GM12891 (cell line): ENCODE results near the gene YBX2.

Experiments used
- DNase-seq: peaks from one replicate; pipeline ENCODE4 v3.0.0; 2011; ENCODE audit warnings: low spot score; ENCODE audit not compliant: insufficient read length
- FAIRE-seq: peaks from 2 replicates; lab custom pipeline; 2011; peaks lifted over from hg19 to GRCh38; lab: Jason Lieb, UNC
- PAX5 ChIP-seq: IDR thresholded peaks from 2 replicates; pipeline ENCODE4 v1.6.1; 2011; ENCODE audit warnings: low read length, moderate library complexity, mild to moderate bottlenecking; ENCODE audit not compliant: insufficient read depth, severe bottlenecking
- POLR2A ChIP-seq: IDR thresholded peaks from 2 replicates; pipeline ENCODE4 v1.6.1; 2011; ENCODE audit warnings: low read depth, low read length, control low read depth
- POLR2AphosphoS5 ChIP-seq: IDR thresholded peaks from 2 replicates; pipeline ENCODE4 v1.6.1; 2011; ENCODE audit warnings: low read depth, low read length, control low read depth
- POU2F2 ChIP-seq: IDR thresholded peaks from 2 replicates; pipeline ENCODE4 v1.6.1; 2011; ENCODE audit warnings: low read depth, mild to moderate bottlenecking, control low read depth, low read length, moderate library complexity
- SPI1 ChIP-seq: IDR thresholded peaks from 2 replicates; pipeline ENCODE4 v1.6.1; 2011; ENCODE audit warnings: low read depth, low read length, control low read depth
- TAF1 ChIP-seq: IDR thresholded peaks from 2 replicates; pipeline ENCODE4 v1.6.1; 2011; ENCODE audit warnings: low read depth, low read length, control low read depth

The YBX2 gene

GRCh38 chr17:7306911-7307685 lies 12.7 kb upstream of the YBX2 start, which contains the start of gene EIF5A:
EIF5A (plus strand) TSS chr17:7307628; CDS start chr17:7309636, 2,008 bp downstream.
- FAIRE-seq (peak; percentile 100), DNase-seq (peak; percentile 90)
- TF ChIP-seq TAF1: peak; percentile 87
- TF ChIP-seq SPI1: peak; percentile 87
- TF ChIP-seq POLR2AphosphoS5: peak; percentile 82
- TF ChIP-seq POU2F2: peak; percentile 9; the same call in 1 of the 2 replicates
- peak; percentile 82 for TF ChIP-seq POLR2A
- TF ChIP-seq PAX5: no peak

DNA sequence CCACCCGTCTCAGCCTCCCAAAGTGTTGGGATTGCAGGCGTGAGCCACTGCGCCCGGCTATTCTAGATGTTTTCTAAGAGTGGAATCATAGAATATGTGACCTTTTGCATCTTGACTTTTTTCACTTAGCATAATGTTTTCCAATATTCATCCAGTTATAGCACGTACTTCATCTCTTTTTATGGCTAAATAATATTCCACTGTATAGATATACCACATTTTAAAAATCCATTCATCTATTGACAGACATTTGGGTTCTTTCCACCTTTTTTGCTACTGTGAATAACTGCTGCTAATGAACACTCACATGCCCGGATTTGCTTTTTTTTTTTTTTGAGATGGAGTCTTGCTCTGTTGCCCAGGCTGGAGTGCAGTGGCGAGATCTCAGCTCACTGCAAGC lies 9.7 kb upstream of the YBX2 start:
- DNase-seq (no peak), FAIRE-seq (no peak)
- TF ChIP-seq POU2F2: no peak
- TF ChIP-seq SPI1: no peak
- TF ChIP-seq TAF1: no peak
- TF ChIP-seq POLR2A: no peak
- no peak for TF ChIP-seq POLR2AphosphoS5
- no peak for TF ChIP-seq PAX5

DNA sequence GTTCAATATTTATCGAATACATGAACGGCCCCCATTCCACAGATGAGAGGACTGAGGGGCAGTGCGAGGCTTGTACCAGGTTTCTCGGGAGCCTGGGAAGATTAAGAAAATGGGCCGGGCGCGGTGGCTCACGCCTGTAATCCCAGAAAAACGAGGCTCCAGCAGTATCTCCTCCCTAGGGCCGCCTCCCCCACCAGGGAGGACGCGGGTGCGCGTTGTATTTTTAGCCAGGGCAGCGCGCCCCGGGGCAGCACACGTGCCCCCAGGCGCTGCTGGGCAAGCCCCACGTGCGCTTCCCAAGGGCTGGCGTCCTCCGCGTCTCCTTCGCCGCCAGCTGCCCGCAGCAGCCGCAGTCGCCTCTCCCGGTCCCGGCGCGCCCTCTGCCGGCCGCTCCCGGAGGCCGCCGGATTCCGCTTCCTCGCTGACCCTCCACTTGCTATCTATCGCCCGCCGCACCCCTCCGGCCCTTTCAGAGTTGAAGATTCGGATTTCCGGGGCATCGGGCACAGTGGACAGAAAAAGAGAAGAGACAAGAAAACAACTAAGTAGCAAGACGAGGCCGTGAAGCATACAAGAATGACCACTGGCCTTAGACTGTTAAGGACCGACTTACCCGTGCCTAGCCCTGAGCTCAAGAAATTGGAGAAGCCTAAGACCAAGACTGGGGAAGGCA lies 1.9 kb upstream of the YBX2 start:
- peak; percentile 84 for DNase-seq
- FAIRE-seq: peak; percentile 91
- no peak for TF ChIP-seq SPI1
- TF ChIP-seq TAF1: no peak
- TF ChIP-seq PAX5: no peak
- TF ChIP-seq POU2F2: no peak
- TF ChIP-seq POLR2AphosphoS5: no peak
- TF ChIP-seq POLR2A: no peak

DNA sequence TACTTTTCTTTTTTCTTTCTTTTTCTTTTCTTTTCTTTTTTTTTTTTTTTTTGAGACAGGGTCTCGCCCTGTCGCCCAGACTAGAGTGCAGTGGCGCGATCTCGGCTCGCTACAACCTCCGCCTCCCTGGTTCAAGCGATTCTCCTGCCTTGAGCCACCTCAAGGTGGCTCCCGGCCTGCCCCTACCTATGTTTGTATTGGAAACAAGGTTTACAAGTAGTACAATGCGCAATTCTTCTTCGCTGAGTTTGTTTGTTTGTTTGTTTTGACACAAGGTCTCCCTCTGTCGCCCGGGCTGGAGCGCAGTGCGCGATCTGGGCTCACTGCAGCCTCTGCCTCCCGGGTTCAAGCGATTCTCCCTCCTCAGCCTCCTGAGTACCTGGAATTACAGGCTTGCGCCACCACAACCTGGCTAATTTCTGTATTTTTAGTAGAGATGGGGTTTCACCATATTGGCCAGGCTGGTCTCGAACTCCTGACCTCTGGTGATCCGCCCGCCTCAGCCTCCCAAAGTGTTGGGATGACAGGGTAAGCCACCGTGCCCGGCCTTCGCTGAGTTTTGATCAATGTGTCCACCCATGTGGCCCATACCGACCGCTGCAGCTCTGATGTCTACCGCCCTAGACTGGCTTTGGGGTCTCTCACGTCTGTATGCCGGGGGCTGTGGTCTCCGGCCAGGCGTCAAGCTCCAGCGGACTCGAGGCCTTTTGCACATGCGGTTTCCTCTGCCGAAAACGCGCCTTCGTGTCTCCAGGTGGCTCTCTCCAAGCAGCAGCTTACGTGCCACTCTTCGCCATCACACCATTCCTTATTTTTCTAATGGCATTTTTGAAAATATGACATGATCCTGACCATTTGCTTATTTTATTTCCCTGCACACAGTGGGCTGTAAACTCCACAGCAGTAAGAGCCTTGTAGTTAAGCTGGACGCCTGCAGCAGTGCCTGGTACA lies 1.1 kb upstream of the YBX2 start:
- peak; percentile 65 for FAIRE-seq
- TF ChIP-seq SPI1: no peak
- TF ChIP-seq TAF1: no peak
- no peak for TF ChIP-seq PAX5
- DNase-seq: no peak

DNA sequence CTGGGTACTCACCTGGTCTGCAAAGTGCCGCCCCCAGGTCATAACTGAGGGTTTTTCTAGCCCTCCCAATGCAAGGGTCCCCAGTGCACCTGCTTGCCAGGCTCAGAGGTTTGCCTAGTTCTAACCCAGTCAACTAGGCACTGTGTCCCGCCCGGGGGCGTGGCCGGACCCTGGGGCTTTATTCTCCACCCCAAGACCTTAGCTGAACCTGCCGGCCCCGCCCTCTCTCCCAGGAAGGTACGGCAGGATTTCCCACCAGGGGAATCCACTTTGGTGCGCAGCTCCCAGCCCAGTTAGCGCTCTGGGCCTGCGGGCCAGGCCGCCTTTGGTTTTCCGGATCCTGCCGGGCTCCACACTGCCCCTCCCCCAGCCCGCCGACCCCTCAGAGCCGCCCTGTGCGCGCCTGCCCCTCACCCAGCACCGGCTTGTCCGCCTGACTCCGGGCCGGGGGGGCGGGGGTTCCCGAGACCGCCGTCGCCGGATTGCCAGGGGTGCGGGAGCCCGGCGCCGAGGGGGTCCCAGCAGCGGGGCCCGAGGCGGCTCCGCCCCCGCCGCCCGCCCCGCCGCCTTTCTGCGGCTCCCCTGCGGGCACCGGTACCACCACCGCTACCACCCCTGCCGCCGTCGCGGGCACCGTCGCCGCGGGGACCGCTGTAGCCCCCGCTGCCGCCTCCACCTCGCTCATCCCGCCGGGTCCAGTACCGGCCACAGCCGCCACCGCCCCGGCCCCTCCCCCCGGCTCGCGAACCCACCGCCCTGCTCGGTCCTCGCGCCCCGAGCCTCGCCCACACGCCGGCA lies 424 bp downstream of the YBX2 start:
- DNase-seq (no peak), FAIRE-seq (no peak)
- TF ChIP-seq POLR2AphosphoS5 (no peak), POU2F2 (no peak)

DNA sequence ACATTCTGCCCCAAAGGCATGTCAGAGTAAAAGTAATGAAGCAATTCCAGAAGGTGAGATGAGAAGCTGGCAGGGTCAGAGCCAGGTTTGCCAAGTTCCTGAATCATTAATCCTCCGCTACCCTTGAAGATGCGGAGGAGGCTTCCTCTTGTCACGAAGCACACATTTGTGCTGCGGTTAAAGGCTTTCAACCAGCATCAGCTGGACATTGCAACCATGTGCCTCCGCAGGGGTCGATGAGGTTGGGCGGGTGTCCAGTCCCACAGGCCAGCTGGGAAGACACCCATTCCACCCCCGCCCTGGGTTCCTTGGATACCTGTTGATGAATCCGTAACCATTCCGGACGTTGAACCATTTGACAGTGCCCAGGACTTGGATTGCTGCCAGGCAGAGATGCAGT lies 1.3 kb downstream of the YBX2 start:
- DNase-seq (no peak), FAIRE-seq (no peak)
- TF ChIP-seq PAX5 (no peak), POU2F2 (no peak), POLR2AphosphoS5 (no peak), POLR2A (no peak), SPI1 (no peak), TAF1 (no peak)

- FAIRE-seq: no peak
Measured at GRCh38 chr17:7292729-7293128, 1.7 kb downstream of the YBX2 start.

DNA sequence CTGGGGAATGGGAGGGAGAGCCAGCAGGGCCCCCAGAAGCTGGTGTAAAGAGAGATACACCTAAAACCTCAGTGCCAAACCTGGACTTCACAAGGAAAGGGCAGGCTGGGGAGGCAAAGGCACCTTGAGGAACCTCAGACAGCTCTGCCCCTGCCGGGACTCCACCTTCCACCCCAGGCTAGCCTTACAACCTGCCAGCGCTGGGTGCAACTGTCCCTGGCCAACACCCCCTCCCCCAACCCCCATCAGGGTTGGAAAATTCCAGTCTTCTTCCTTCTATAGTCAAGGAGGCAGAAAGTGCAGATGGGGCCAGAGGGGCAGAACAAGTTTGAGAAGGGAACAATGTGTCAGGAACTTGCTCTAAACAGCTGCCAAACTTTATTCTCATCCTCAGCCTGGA lies 2.2 kb downstream of the YBX2 start:
- TF ChIP-seq POLR2AphosphoS5 (no peak), SPI1 (no peak), PAX5 (no peak), POU2F2 (no peak), POLR2A (no peak), TAF1 (no peak)
- DNase-seq (no peak), FAIRE-seq (no peak)

More at GRCh38 chr17:7292729-7293128, 1.7 kb downstream of the YBX2 start:
- no peak for TF ChIP-seq SPI1
- no peak for DNase-seq

- TF ChIP-seq POLR2A (no peak), POLR2AphosphoS5 (no peak), SPI1 (no peak), POU2F2 (no peak), TAF1 (no peak), PAX5 (no peak)
- DNase-seq (no peak), FAIRE-seq (no peak)
Measured at GRCh38 chr17:7290685-7291084, 3.8 kb downstream of the YBX2 start.
